Adrenal gland (tissue), 5 donors: ENCODE data around the gene GXYLT2.

Source experiments
- CTCF ChIP-seq, 6 experiments: fragments of 450-650 bp in 4 of 6; fragments of 200-600 bp in 2 of 6; sonication (generic) in 1 of 6; IDR thresholded peaks; 1 replicate in 5 of 6; 2 replicates in 1 of 6; pipeline versions ENCODE4 v1.5.1 to v1.8.0; 2016 to 2021; ENCODE audit warnings: antibody characterized with exemption in 6 of 6, mild to moderate bottlenecking in 2 of 6, moderate library complexity in 1 of 6
- POLR2A ChIP-seq, 2 donors: fragments of 450-650 bp; IDR thresholded peaks; one replicate each; pipeline ENCODE4 v1.6.1; 2017; ENCODE audit warnings: antibody characterized with exemption in 2 of 2, mild to moderate bottlenecking in 2 of 2, moderate library complexity in 1 of 2
- donor health status: DM: no; HTN: no; CAD: no.

- TF ChIP-seq CTCF (IDR thresholded peaks at IDR 0.05) (no peak), POLR2A (IDR thresholded peaks at IDR 0.05) (no peak)
Observed at GRCh38 chr3:72944696-72945095, 56.9 kb downstream of the GXYLT2 start.
